Measurements from ENCODE around the gene KIF20B.

- TF ChIP-seq CTCF (IDR thresholded peaks at IDR 0.05), result no peak
- TF ChIP-seq EZH2 (IDR thresholded peaks at IDR 0.05), result no peak
- no peak for TF ChIP-seq EZH2phosphoT487 (IDR thresholded peaks at IDR 0.05)
Observed at GRCh38 chr10:89785095-89785494, 83.7 kb downstream of the KIF20B start.

Measured in neural progenitor cell (in vitro differentiated cells).